ENCODE results near the gene NLRP5. TPM values are rescaled to one million over a fixed set of nuclear protein-coding genes. Genes with fewer than 3 reads are reported as not detected.

Gene NLRP5
- polyA plus RNA-seq, 1 of the 3 experiments (the other 2 are of a cell fraction), result not detected

DNA sequence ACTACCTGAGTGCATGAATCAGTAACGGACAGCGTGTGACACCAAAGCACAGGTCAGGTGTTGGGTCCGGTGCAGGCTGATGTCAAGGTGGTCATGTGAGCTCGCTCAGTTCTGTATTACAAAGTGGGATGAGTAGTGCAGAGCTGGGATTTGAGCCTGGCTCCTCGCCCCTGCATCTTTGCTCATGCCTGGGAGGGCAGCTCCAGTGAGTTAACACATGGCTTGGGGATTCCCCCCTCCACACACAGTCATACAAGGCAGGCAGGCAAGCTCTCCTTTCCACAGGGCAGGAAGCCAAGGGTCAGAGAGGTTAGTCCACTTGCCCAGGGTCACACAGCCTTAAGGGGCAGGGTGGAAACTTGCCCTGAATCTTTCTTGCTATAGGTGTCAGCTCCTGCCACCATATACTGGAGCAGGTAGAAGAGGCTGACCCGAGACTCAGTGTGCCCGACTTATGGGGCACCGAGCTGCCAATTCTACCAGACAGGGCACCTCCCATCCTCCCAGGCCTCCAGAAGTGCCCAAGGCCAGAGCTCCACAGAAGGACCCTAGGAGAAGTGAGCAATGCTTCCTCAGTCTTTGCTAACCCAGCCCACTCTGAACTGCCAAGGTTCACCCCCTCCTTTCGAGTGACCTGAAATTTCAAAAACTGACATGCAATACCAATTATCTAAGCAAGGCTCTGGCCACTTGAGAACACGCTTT is 99.1 kb downstream of the NLRP5 start:
- no peak for DNase-seq
- WGBS (ENCODE audit: low lambda C conversion rate), result 98% methylated on average over 7 of the region's 10 CpGs
- Histone ChIP-seq H3K79me2 (ENCODE audit: insufficient read depth) (peaks cover 14% of the 10 kb centered on the region; the same call in 1 of the 2 replicates), H2AFZ (ENCODE audit: low read depth) (no peak overlapping the region), H3K4me1 (ENCODE audit: control insufficient read depth in 1 of 2, insufficient read depth in 2 of 2, low read depth in 1 of 2, low read length in 1 of 2) (peaks cover 0 to 5% of the 10 kb centered on the region in 2 experiments; a peak in 1 of 4 replicates), H3K36me3 (replicated peaks in 1 of 2; ENCODE audit: control insufficient read depth in 1 of 2, insufficient read depth in 2 of 2, low read length in 1 of 2) (peaks cover 0 to 19% of the 10 kb centered on the region in 2 experiments), H3K9ac (no peak overlapping the region), H3K9me2 (no peaks in the 10 kb centered on the region), H3K27ac (ENCODE audit: low read depth in 2 of 2, low read length in 1 of 2) (no peak overlapping the region), H3K27me3 (ENCODE audit: insufficient read depth) (no peaks in the 10 kb centered on the region), H4K20me1 (ENCODE audit: insufficient read depth) (peaks cover 55% of the 10 kb centered on the region), H3K9me3 (no peaks in the 10 kb centered on the region), H3F3A (replicated peaks; ENCODE audit: insufficient read depth) (peaks cover 10% of the 10 kb centered on the region), H3K4me2 (no peak overlapping the region), H3K4me3 (ENCODE audit: low read depth in 2 of 2, low read length in 1 of 2) (no peak overlapping the region)
- TF ChIP-seq EP300 (IDR thresholded peaks at IDR 0.05; ENCODE audit: borderline replicate concordance in 1 of 2, low read depth in 1 of 2, low read length in 1 of 2) (no peak), RAD21 (IDR thresholded peaks at IDR 0.05; ENCODE audit: low read length) (no peak), RCOR1 (IDR thresholded peaks at IDR 0.05; ENCODE audit: low read length) (no peak), SMC3 (IDR thresholded peaks at IDR 0.05; ENCODE audit: low read depth, low read length) (no peak)
- ChIA-PET CTCF (interaction anchor here (0.9 to 2.9 kb wide), 6 partner anchors 9 to 248 kb away, joined by 3 to 18 read pairs (median 6); no protein-coding TSS in a partner anchor), POLR2A (no interaction called here)

DNA sequence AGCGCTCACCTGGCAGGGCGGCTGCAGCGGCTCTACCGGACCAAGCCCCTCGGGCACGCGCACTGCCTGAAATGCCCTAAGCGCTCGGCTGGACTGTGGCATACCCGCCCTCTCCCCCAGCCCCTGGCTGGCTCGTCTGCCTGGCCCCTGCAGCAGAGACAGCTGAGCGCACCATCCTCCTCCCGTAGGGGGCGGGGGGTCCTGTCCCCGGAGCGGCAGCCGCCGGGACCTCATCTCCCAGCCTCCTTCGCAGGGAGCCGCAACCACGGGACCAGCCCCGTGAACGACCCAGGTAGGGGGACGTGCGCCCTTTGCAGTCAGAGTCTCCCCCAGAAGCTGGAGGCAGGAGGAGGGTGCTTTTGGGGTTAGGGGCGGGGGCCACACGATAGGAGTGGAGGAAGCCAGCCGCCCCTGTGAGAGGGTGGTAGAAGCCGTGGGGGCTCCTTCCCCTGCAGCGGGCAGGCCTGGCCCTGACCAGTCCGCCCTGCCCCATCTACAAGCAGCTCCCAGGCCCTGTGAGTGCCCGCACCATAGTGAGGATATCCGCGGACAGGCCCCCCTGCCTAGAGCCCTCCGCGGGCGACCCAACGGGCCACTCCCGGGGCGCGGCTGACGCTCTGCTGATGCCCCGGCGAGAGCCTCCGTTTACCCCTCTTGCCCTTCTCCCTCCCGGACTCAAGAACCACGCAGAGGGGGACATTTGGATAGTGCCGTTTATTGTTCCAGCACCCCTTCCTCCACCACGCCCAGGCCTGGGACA is 100.3 kb downstream of the NLRP5 start:
- Histone ChIP-seq H3K9ac (no peak overlapping the region), H2AFZ (ENCODE audit: low read depth) (no peak overlapping the region), H3K4me2 (no peak overlapping the region), H3K4me3 (ENCODE audit: low read depth in 2 of 2, low read length in 1 of 2) (no peak overlapping the region), H4K20me1 (ENCODE audit: insufficient read depth) (peaks cover 67% of the 10 kb centered on the region), H3K27me3 (ENCODE audit: insufficient read depth) (no peaks in the 10 kb centered on the region), H3K27ac (ENCODE audit: low read depth in 2 of 2, low read length in 1 of 2) (no peak overlapping the region), H3F3A (replicated peaks; ENCODE audit: insufficient read depth) (peaks cover 10% of the 10 kb centered on the region), H3K9me2 (no peaks in the 10 kb centered on the region), H3K36me3 (replicated peaks in 1 of 2; ENCODE audit: control insufficient read depth in 1 of 2, insufficient read depth in 2 of 2, low read length in 1 of 2) (peaks cover 0 to 21% of the 10 kb centered on the region in 2 experiments), H3K4me1 (ENCODE audit: control insufficient read depth in 1 of 2, insufficient read depth in 2 of 2, low read depth in 1 of 2, low read length in 1 of 2) (no peaks in the 10 kb centered on the region; a peak in 1 of 4 replicates), H3K79me2 (ENCODE audit: insufficient read depth) (peaks cover 23% of the 10 kb centered on the region; the same call in 1 of the 2 replicates), H3K9me3 (no peaks in the 10 kb centered on the region)
- WGBS (ENCODE audit: low lambda C conversion rate), result 87% methylated on average over 27 of the region's 49 CpGs
- TF ChIP-seq SMC3 (IDR thresholded peaks at IDR 0.05; ENCODE audit: low read depth, low read length) (no peak), TCF12 (IDR thresholded peaks at IDR 0.05) (no peak)
- POLR2A ChIA-PET, result no interaction called here
- no peak for DNase-seq
- CTCF ChIA-PET, result interaction anchor here (2.6 to 2.9 kb wide), 2 partner anchors 10 to 20 kb away, joined by 8 to 18 read pairs; no protein-coding TSS in a partner anchor

DNA sequence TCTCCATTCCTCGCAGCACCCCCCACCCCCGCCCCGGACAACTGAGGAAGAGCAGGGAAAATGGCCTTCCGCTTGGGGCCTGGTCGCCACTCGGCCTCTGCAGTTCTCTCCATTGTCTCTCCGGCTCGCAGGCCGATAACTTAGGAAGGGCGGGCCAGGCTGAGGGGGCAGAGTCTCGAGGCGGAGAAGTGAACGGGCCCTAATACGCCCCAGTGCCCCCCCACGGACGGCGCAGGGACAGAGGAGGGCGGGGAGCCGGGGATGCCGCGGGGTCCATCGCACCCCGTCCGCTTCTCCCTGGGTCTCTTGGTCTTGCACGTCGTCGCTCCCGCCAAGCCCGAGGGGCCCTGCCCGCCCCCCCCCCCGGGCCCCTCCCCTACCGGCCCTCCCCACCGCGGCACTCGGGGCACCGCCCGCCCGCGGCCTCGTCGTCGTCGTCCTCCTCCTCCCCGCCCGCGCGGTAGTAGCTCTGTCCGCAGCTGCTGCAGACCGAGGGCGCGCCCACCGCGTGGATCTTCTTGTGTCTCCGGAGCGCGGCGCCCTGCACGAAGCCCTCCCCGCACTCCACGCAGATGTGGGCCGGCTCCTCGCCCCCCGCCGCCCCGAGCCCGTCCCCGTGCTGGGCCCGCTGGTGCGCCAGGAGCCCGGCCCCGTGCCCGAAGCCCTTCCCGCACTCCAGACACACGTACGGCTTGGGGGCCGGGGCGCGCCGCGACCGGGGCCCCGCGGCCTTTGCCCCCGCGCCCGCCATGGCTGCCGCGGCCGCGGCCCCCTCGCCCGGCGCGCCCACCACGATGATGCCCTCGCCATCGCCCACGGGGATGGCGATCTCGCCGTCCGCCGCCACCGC is 101.3 kb downstream of the NLRP5 start:
- WGBS (ENCODE audit: low lambda C conversion rate), result 96% methylated on average over 67 of the region's 104 CpGs
- ChIA-PET POLR2A (no interaction called here), CTCF (no interaction called here)
- no peaks in the 10 kb centered on the region; a peak in 1 of 4 replicates for H3K4me1 ChIP-seq (ENCODE audit: control insufficient read depth in 1 of 2, insufficient read depth in 2 of 2, low read depth in 1 of 2, low read length in 1 of 2)
- no peaks in the 10 kb centered on the region for H3K27me3 ChIP-seq (ENCODE audit: insufficient read depth)
- H3K9ac ChIP-seq, result no peak overlapping the region
- no peaks in the 10 kb centered on the region for H3K9me2 ChIP-seq
- H2AFZ ChIP-seq (ENCODE audit: low read depth), result no peak overlapping the region
- peaks cover 3% of the 10 kb centered on the region for H3F3A ChIP-seq (replicated peaks; ENCODE audit: insufficient read depth)
- no peak overlapping the region for H3K4me3 ChIP-seq (ENCODE audit: low read depth in 2 of 2, low read length in 1 of 2)
- H3K27ac ChIP-seq (ENCODE audit: low read depth in 2 of 2, low read length in 1 of 2), result no peak overlapping the region
- DNase-seq, result no peak
- peaks cover 34% of the 10 kb centered on the region; the same call in 1 of the 2 replicates for H3K79me2 ChIP-seq (ENCODE audit: insufficient read depth)
- no peaks in the 10 kb centered on the region for H3K9me3 ChIP-seq
- peaks cover 77% of the 10 kb centered on the region for H4K20me1 ChIP-seq (ENCODE audit: insufficient read depth)
- H3K4me2 ChIP-seq, result no peak overlapping the region
- TF ChIP-seq EZH2phosphoT487 (IDR thresholded peaks at IDR 0.05; ENCODE audit: borderline replicate concordance, low read depth), result no peak
- TF ChIP-seq TCF12 (IDR thresholded peaks at IDR 0.05), result no peak
- TF ChIP-seq POLR2AphosphoS5 (IDR thresholded peaks at IDR 0.05; ENCODE audit: low read depth, low read length), result no peak
- no peak for TF ChIP-seq RAD21 (IDR thresholded peaks at IDR 0.05; ENCODE audit: low read length)
- TF ChIP-seq ELF1 (IDR thresholded peaks at IDR 0.05), result no peak
- TF ChIP-seq FOSL2 (IDR thresholded peaks at IDR 0.05; ENCODE audit: borderline replicate concordance, low read depth), result no peak
- TF ChIP-seq FOXJ3 (CRISPR knock-in tag; IDR thresholded peaks at IDR 0.05), result no peak
- H3K36me3 ChIP-seq (replicated peaks in 1 of 2; ENCODE audit: control insufficient read depth in 1 of 2, insufficient read depth in 2 of 2, low read length in 1 of 2), result peaks cover 0 to 21% of the 10 kb centered on the region in 2 experiments
